Neural cell (in vitro differentiated cells): ENCODE results near the gene HSD17B14.

ENCODE experiments used
- CTCF ChIP-seq: fragments of 450-650 bp; IDR thresholded peaks from 2 replicates; pipeline ENCODE4 v1.5.1; 2014; ENCODE audit warnings: antibody characterized with exemption, mild to moderate bottlenecking, moderate library complexity; ENCODE audit not compliant: poor library complexity, severe bottlenecking
- EP300 ChIP-seq: fragments of 450-650 bp; conservative IDR thresholded peaks from 2 replicates; pipeline ENCODE4 v1.6.1; 2014; ENCODE audit warnings: antibody characterized with exemption, mild to moderate bottlenecking, moderate library complexity; ENCODE audit not compliant: poor library complexity, severe bottlenecking
- EZH2 ChIP-seq: fragments of 200-600, 300-800 bp; shearing (Covaris generic), sonication (generic); IDR thresholded peaks from 2 replicates; pipeline ENCODE4 v1.6.1; 2014; ENCODE audit warnings: antibody characterized with exemption, low read length, borderline replicate concordance, mild to moderate bottlenecking; ENCODE audit not compliant: insufficient read depth, poor library complexity, severe bottlenecking
- POLR2AphosphoS5 ChIP-seq: IDR thresholded peaks from 2 replicates; pipeline ENCODE4 v1.6.1; 2012
- RAD21 ChIP-seq: fragments of 450-650 bp; conservative IDR thresholded peaks from 2 replicates; pipeline ENCODE4 v1.6.1; 2014; ENCODE audit warnings: antibody characterized with exemption, mild to moderate bottlenecking, moderate library complexity
- TAF1 ChIP-seq: IDR thresholded peaks from 2 replicates; pipeline ENCODE4 v1.6.1; 2012; ENCODE audit warnings: low read depth

GRCh38 chr19:48768994-48769713 is 67.1 kb downstream of the HSD17B14 start:
- TF ChIP-seq EZH2 (no peak), CTCF (no peak), POLR2AphosphoS5 (no peak), TAF1 (no peak), EP300 (no peak), RAD21 (no peak)
